ENCODE measurements around the gene TECR. TPM values are rescaled to one million over a fixed set of nuclear protein-coding genes. Genes with fewer than 3 reads are reported as not detected.

Gene TECR
- total and polyA plus RNA-seq, 2 of the 13 experiments (the other 11 are each of a cell fraction or from before 2014, with no cell fraction given) = 54.9 to 121 TPM

GRCh38 chr19:14516746-14517438 is 12.5 kb upstream of the TECR start (continued):
- TF ChIP-seq, protein P1, sequence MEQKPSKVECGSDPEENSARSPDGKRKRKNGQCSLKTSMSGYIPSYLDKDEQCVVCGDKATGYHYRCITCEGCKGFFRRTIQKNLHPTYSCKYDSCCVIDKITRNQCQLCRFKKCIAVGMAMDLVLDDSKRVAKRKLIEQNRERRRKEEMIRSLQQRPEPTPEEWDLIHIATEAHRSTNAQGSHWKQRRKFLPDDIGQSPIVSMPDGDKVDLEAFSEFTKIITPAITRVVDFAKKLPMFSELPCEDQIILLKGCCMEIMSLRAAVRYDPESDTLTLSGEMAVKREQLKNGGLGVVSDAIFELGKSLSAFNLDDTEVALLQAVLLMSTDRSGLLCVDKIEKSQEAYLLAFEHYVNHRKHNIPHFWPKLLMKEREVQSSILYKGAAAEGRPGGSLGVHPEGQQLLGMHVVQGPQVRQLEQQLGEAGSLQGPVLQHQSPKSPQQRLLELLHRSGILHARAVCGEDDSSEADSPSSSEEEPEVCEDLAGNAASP (CRISPR knock-in tag; IDR thresholded peaks at IDR 0.05; ENCODE audit: borderline replicate concordance) = no peak
- TF ChIP-seq NFE2L1 (CRISPR knock-in tag; IDR thresholded peaks at IDR 0.05; ENCODE audit: borderline replicate concordance) = no peak
- no peak for TF ChIP-seq FOXP1 (IDR thresholded peaks at IDR 0.05)
- no peak for TF ChIP-seq FOXP1 (CRISPR knock-in tag; IDR thresholded peaks at IDR 0.05)
- TF ChIP-seq, protein P2, sequence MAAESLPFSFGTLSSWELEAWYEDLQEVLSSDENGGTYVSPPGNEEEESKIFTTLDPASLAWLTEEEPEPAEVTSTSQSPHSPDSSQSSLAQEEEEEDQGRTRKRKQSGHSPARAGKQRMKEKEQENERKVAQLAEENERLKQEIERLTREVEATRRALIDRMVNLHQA (CRISPR knock-in tag; IDR thresholded peaks at IDR 0.05) = no peak
- TF ChIP-seq SALL2 (CRISPR knock-in tag; IDR thresholded peaks at IDR 0.05) = 0 out of 2 replicates have a peak, but pooled peaks have one; percentile 28
- TF ChIP-seq ZNF598 (CRISPR knock-in tag; IDR thresholded peaks at IDR 0.05; ENCODE audit: borderline replicate concordance) = no peak
- 0 out of 2 replicates have a peak, but pooled peaks have one; percentile 6 for TF ChIP-seq ZNF350 (CRISPR knock-in tag; IDR thresholded peaks at IDR 0.05; ENCODE audit: borderline replicate concordance, low read depth)
- TF ChIP-seq ATF2 (CRISPR knock-in tag; IDR thresholded peaks at IDR 0.05) = no peak
- no peak for TF ChIP-seq RXRB (CRISPR knock-in tag; IDR thresholded peaks at IDR 0.05; ENCODE audit: borderline replicate concordance)
- no peak for TF ChIP-seq FOSL1 (CRISPR knock-in tag; IDR thresholded peaks at IDR 0.05; ENCODE audit: borderline replicate concordance)
- TF ChIP-seq RFXAP (CRISPR knock-in tag; IDR thresholded peaks at IDR 0.05; ENCODE audit: borderline replicate concordance) = no peak
- TF ChIP-seq ZFX (CRISPR knock-in tag; IDR thresholded peaks at IDR 0.05; ENCODE audit: low read depth) = peak; percentile 47
- TF ChIP-seq KLF16 (CRISPR knock-in tag; IDR thresholded peaks at IDR 0.05) = peak in 1 of 2 experiments; percentile 43; a peak in 1 of 4 replicates
- TF ChIP-seq ZNF564 (CRISPR knock-in tag; IDR thresholded peaks at IDR 0.05) = no peak
- TF ChIP-seq FOXO1 (CRISPR knock-in tag; IDR thresholded peaks at IDR 0.05) = no peak
- no peak for TF ChIP-seq MAF1 (CRISPR knock-in tag; IDR thresholded peaks at IDR 0.05; ENCODE audit: borderline replicate concordance)
- TF ChIP-seq ZNF549 (CRISPR knock-in tag; IDR thresholded peaks at IDR 0.05) = no peak
- TF ChIP-seq PHF20 (CRISPR knock-in tag; IDR thresholded peaks at IDR 0.05) = 0 out of 2 replicates have a peak, but pooled peaks have one; percentile 14
- no peak for TF ChIP-seq LCORL (IDR thresholded peaks at IDR 0.05)
- TF ChIP-seq LCORL (CRISPR knock-in tag; IDR thresholded peaks at IDR 0.05) = peak; percentile 58; the same call in 1 of the 2 replicates
- no peak for TF ChIP-seq NRL (CRISPR knock-in tag; IDR thresholded peaks at IDR 0.05; ENCODE audit: borderline replicate concordance)
- no peak for TF ChIP-seq ZNF616 (CRISPR knock-in tag; IDR thresholded peaks at IDR 0.05; ENCODE audit: low read depth)
- no peak for TF ChIP-seq SP1 (IDR thresholded peaks at IDR 0.05)
- no peak for TF ChIP-seq SP1 (CRISPR knock-in tag; IDR thresholded peaks at IDR 0.05)
- TF ChIP-seq SPEN (CRISPR knock-in tag; IDR thresholded peaks at IDR 0.05; ENCODE audit: low read depth) = 0 out of 2 replicates have a peak, but pooled peaks have one; percentile 46
